Peyer's patch (tissue), 4 donors: ENCODE measurements around the gene BTN2A1.

Source experiments
- CTCF ChIP-seq, 6 experiments: fragments of 450-650 bp in 4 of 6; fragments of 200-600 bp in 2 of 6; sonication (generic) in 1 of 6; IDR thresholded peaks; one replicate each; pipeline ENCODE4 v1.5.1; 2017 to 2019; ENCODE audit warnings: antibody characterized with exemption in 6 of 6, mild to moderate bottlenecking in 3 of 6, moderate library complexity in 1 of 6
- POLR2A ChIP-seq, 2 donors: fragments of 450-650 bp; IDR thresholded peaks; one replicate each; pipeline ENCODE4 v1.5.1; 2017; ENCODE audit warnings: antibody characterized with exemption in 2 of 2, mild to moderate bottlenecking in 2 of 2, moderate library complexity in 2 of 2

- TF ChIP-seq CTCF (IDR thresholded peaks at IDR 0.05): no peak
- TF ChIP-seq POLR2A (IDR thresholded peaks at IDR 0.05): no peak
These were observed 19.7 kb downstream of the BTN2A1 start for GRCh38 chr6:26477426-26477825.
